AG04450 (cell line): ENCODE data around the gene KAT6B. TPM values are rescaled to one million over a fixed set of nuclear protein-coding genes. Genes with fewer than 3 reads are reported as not detected.

Experiments used
- CTCF ChIA-PET: fragments of 300-600, 350-600 bp; formaldehyde crosslinking; extraction: SDS; loops from one replicate; lab custom pipeline; 2022; ENCODE audit warnings: antibody characterized with exemption, inconsistent platforms; lab: Charles Lee
- POLR2A ChIA-PET: fragments of 350-600 bp; formaldehyde crosslinking; extraction: SDS; loops from one replicate; lab custom pipeline; 2021; ENCODE audit warnings: antibody characterized with exemption, inconsistent platforms; lab: Yijun Ruan, JAX
- DNase-seq: peaks from one replicate; pipeline ENCODE4 v3.0.0-alpha.2; 2011; ENCODE audit warnings: low read depth, low spot score
- H3K27ac ChIP-seq: one replicate; pipeline ENCODE4 v1.5.1; 2012; ENCODE audit warnings: low read depth, low read length, control low read depth
- H3K27me3 ChIP-seq: one replicate; pipeline ENCODE4 v1.6.0; 2012; ENCODE audit warnings: low read length; ENCODE audit not compliant: control insufficient read depth, insufficient read depth
- H3K4me3 ChIP-seq: 2 replicates; pipeline ENCODE4 v1.5.1; 2011; ENCODE audit warnings: mild to moderate bottlenecking, low read depth, low read length, control low read depth
- H3K9me3 ChIP-seq: 2 replicates; pipeline ENCODE4 v1.5.1; 2012; ENCODE audit warnings: low read length; ENCODE audit not compliant: control insufficient read depth, insufficient read depth
- polyA plus RNA-seq: library from polyadenylated mRNA; depleted of rRNA; stranded (reverse); fragments of >200 nt; gene quantifications from 2 replicates; pipeline ENCODE4 v1.2.3, GENCODE V29; 2011
- TF ChIP-seq, protein P1 (sequence below): IDR thresholded peaks from 2 replicates; pipeline ENCODE4 v1.5.1; 2011; ENCODE audit warnings: low read depth, low read length, control low read depth, inconsistent platforms

Gene KAT6B
- polyA plus RNA-seq, 1 experiment = 10.4 TPM

DNA sequence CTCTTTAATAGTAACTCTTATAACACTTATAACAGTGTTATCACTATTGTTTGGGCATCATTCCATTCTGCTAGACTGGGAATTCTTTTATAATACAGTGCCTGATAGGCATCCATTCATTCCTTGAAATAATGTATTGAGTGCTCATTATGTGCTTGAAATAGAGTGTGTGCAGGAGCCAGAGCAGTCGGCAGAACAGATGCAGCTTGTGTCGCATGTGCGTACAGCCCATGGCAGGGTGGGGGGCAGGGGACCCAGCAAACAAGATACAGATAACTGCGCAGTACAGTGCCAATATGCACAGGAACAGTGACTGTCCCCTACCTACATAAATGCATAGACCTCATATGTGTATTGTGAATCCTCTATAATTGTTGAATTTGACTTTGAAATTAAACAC is 99.3 kb downstream of the KAT6B start:
- TF ChIP-seq, protein P1, sequence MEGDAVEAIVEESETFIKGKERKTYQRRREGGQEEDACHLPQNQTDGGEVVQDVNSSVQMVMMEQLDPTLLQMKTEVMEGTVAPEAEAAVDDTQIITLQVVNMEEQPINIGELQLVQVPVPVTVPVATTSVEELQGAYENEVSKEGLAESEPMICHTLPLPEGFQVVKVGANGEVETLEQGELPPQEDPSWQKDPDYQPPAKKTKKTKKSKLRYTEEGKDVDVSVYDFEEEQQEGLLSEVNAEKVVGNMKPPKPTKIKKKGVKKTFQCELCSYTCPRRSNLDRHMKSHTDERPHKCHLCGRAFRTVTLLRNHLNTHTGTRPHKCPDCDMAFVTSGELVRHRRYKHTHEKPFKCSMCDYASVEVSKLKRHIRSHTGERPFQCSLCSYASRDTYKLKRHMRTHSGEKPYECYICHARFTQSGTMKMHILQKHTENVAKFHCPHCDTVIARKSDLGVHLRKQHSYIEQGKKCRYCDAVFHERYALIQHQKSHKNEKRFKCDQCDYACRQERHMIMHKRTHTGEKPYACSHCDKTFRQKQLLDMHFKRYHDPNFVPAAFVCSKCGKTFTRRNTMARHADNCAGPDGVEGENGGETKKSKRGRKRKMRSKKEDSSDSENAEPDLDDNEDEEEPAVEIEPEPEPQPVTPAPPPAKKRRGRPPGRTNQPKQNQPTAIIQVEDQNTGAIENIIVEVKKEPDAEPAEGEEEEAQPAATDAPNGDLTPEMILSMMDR = no peak

DNA sequence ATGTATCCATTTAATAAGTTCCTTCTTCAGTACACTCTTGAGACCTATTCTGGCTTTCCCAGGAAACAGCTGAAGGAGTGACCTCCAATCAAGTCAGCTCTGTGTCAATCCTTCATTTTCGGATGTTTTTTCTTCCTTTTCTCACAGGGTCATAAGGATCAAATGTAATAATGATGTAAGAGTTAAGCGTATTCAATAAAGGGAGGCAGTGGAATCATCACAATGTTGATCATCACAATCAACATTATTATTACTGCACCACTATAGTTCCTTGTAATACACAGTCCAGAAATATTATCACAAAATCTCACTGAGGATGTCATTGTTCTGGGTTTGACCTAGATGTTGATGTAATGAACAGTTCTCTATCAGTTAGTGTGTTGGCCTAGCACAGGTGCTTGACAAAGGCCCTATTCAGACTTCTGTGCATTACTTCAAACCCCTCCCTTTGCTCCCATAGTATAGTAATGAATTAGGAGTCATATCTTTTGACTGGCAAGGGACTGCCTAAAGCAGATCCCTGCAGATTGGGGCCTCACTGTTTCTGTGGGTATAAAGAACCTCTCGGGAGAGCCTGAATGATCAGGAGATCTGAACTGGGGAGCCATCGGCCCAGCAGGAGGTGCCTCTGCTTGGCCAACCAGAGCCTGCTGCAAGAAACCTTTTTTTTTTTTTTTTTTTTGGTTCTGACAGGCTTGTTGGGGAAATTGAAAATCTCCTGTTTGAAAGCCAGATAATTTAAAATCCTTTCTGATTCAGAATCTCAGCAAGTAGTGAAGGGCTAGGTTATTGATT is 100.6 kb downstream of the KAT6B start:
- DNase-seq = no peak

More for the DNA sequence above, 99.3 kb downstream of the KAT6B start:
- DNase-seq = no peak
- Histone ChIP-seq H3K27me3 (no peaks in the 10 kb centered on the region), H3K27ac (no peak overlapping the region), H3K4me3 (no peak overlapping the region), H3K9me3 (no peaks in the 10 kb centered on the region)
- CTCF ChIA-PET = no interaction called here
- POLR2A ChIA-PET = interaction anchor here (1.2 kb wide), 1 partner anchor 43 kb away, joined by 3 read pairs; no protein-coding TSS in a partner anchor

GRCh38 chr10:74927701-74928100 is 101.3 kb downstream of the KAT6B start:
- CTCF ChIA-PET = no interaction called here
- no peaks in the 10 kb centered on the region for H3K27me3 ChIP-seq
- H3K4me3 ChIP-seq = no peak overlapping the region
- H3K9me3 ChIP-seq = no peaks in the 10 kb centered on the region
- POLR2A ChIA-PET = interaction anchor here (1.2 to 1.5 kb wide), 2 partner anchors 52 to 102 kb away, joined by 3 to 4 read pairs; partner anchors contain the start of gene KAT6B
- TF ChIP-seq, protein P1 = no peak
- no peak for DNase-seq
- peak overlapping the region; percentile 34 for H3K27ac ChIP-seq

More for the DNA sequence above, 100.6 kb downstream of the KAT6B start:
- CTCF ChIA-PET = no interaction called here
- no peaks in the 10 kb centered on the region for H3K27me3 ChIP-seq
- no peak overlapping the region for H3K4me3 ChIP-seq
- POLR2A ChIA-PET = no interaction called here
- peak overlapping the region; percentile 34 for H3K27ac ChIP-seq
- TF ChIP-seq, protein P1 = no peak
- H3K9me3 ChIP-seq = no peaks in the 10 kb centered on the region

DNA sequence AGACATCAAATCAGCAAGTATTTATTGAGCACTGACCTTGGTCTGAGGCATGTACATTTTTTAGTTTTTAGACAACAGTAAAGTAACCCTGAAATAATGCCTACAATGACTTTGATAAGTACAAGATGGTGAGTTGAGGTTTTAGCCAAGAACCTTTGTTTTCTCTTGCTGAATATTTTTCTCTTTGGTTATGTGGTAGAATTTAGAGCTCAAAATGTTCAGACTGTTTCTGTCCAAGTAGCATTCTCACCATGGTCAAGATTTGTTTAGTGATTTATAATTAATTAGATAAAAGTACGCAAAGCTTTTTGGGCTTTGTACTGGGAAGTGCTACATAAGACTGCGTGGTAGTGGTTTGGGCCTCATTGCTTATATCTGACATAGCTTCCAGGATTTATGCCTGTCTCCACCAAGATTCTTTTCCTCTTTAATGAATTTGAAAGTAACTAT is 102.4 kb downstream of the KAT6B start:
- peak overlapping the region; percentile 59 for H3K27ac ChIP-seq
- peak overlapping the region; percentile 11; the same call in 1 of the 2 replicates for H3K4me3 ChIP-seq
- DNase-seq = no peak
- CTCF ChIA-PET = no interaction called here
- TF ChIP-seq, protein P1 = no peak
- no peaks in the 10 kb centered on the region for H3K27me3 ChIP-seq
- POLR2A ChIA-PET = interaction anchor here (0.6 to 1.5 kb wide), 4 partner anchors 23 to 103 kb away, joined by 3 to 4 read pairs (median 3); partner anchors contain the start of gene KAT6B
- no peaks in the 10 kb centered on the region for H3K9me3 ChIP-seq

DNA sequence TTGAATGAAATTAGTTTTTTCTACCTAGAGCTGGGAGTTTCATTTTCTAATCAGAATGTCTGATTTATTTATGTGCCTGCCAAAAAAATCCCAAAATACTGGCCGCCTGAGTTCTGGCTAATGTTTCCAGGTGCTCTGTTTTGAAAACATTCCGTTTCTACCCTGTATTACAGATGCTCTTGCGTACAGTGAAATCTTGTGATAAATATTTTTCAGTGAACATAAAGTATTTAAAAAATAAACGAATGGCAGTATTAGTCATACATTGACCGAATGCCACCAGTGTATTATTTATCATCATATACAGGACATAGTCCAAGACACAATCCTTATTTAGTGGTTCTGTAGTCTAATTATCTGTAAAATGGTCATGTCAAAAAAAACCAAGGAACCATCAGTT is 102.8 kb downstream of the KAT6B start:
- H3K9me3 ChIP-seq = no peaks in the 10 kb centered on the region
- no peak for DNase-seq
- peak overlapping the region; percentile 59 for H3K27ac ChIP-seq
- ChIA-PET CTCF (no interaction called here), POLR2A (interaction anchor here (1.2 to 1.5 kb wide), 2 partner anchors 80 to 103 kb away, joined by 3 to 4 read pairs; partner anchors contain the start of gene KAT6B)
- peak overlapping the region; percentile 11; the same call in 1 of the 2 replicates for H3K4me3 ChIP-seq
- H3K27me3 ChIP-seq = no peaks in the 10 kb centered on the region
- TF ChIP-seq, protein P1 = no peak
